Mesenteric fat pad (tissue), 1 donor: Measurements from ENCODE around the gene RAPGEF1. TPM values are rescaled to one million over a fixed set of nuclear protein-coding genes. Genes with fewer than 3 reads are reported as not detected.
"Not testable (repeated sequence)": the region's sequence is repeated elsewhere in the genome, so short reads cannot be mapped to it uniquely, and the experiment has no call there.

ENCODE experiments used
- DNase-seq: peaks from one replicate; pipeline ENCODE4 v3.0.0-alpha.2; 2020; ENCODE audit warnings: low spot score
- total RNA-seq: library from RNA; stranded (reverse); fragmentation: NEBNext Ultra II Directional; extraction: Animal tissue kit (Norgen Biotek cat#: 25700); gene quantifications from one replicate; pipeline ENCODE4 v1.2.1, GENCODE V29; 2021
- donor health status: DM: yes; HTN: yes; CAD: no.

Gene RAPGEF1
- total RNA-seq, 1 donor from 2014 or later: 106 TPM

DNA sequence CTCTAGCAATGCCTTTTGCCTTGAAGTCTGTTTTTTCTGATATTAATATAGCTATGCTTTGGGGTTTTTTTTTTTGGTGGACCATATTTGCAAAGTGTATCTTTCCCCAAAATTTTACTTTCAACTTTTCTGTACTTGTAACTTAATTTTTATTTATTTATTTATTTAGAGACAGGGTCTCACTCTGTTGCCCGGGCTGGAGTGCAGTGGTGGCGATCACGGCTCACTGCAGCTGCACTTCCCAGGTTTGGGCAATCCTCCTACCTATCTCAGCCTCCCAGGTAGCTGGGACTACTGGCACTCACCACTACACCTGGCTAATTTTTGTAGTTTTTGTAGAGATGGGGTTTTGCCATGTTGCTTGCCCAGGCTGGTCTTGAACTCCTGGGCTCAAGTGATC is 173.7 kb downstream of the RAPGEF1 start:
- no peak for DNase-seq

DNA sequence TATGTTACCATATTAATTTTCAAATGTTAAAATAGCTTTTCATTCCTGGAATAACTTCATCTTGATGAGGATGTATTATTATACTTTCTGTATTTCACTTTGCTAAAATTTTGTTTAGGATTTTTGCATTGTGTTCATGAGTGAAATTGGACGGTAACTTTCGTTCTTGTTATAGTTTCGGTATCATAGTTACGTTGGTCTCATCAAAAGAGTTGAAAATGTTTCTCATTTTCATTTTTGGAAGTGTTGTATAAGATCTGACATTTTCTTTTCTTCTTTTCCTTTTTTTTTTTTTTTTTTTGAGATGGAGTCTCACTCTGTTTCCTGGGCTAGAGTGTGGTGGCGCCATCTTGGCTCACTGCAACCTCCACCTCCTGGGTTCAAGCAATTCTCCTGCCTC is 174.5 kb downstream of the RAPGEF1 start:
- no peak for DNase-seq

DNA sequence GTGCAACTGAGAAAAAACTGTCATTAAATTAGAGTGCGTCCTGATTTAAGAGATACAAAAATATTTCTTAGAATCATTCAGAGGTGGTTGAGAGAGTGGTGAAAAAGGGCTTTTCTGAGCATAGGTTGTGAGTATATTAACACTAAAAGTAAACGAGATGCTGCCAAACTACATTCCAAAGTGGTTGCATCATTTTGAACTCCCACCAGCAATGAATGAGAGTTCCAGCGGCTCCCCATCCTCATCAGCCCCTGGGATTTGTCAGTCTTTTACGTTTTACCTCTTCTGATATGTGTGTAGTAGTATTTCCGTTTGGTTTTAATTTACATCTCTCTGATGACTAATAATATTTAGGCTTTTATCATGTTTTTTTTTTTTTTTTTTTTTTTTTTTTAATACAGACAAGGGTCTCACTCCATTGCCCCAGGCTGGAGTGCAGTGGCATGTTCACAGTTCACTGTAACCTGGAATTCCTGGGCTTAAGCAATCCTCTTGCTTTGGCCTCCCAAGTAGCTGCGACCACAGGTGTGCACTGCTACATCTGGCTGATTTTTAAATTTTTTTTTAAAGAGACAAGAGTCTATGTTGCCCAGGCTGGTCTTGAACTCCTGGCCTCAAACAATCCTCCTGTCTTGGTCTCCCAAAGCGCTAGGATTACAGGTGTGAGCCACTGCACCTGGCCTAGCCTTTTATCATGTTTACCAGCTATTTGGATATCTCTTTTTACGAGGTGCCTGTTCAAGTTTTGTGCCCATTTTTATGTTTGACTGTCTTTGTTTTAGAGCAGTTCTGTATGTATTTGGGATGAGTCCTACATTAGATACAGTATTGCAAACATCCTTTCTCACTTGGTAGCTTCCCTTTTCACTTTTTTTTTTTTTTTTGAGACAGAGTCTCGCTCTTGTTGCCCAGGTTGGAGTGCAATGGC is 177.6 kb downstream of the RAPGEF1 start:
- DNase-seq: no peak

DNA sequence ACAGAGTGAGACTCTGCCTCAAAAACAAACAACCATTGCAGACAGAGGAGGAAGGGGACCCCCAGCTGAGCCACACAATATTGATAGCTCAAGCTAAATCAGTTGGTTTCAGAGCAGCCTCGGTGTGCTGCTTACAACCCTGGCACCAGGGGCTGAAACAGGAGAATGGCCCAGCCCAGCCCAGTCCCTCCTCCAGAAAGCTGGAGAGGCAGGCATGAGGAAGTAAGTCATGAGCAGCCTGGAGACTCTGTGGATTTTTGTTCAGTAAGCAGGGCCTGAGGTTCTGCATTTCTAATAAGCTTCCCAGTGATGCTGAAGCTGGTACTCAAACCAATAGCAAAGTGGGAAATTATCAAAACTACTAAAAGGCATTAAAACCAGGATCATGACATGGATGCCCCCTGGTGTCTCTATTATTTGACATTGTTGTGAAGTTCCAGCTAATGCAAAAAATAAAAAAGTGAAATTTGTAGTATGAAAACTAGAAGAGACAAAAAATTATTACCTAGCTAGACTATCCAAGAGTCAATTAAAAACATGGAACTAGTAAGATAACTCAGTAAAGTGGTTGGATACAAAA is 180.4 kb downstream of the RAPGEF1 start:
- no peak for DNase-seq

DNA sequence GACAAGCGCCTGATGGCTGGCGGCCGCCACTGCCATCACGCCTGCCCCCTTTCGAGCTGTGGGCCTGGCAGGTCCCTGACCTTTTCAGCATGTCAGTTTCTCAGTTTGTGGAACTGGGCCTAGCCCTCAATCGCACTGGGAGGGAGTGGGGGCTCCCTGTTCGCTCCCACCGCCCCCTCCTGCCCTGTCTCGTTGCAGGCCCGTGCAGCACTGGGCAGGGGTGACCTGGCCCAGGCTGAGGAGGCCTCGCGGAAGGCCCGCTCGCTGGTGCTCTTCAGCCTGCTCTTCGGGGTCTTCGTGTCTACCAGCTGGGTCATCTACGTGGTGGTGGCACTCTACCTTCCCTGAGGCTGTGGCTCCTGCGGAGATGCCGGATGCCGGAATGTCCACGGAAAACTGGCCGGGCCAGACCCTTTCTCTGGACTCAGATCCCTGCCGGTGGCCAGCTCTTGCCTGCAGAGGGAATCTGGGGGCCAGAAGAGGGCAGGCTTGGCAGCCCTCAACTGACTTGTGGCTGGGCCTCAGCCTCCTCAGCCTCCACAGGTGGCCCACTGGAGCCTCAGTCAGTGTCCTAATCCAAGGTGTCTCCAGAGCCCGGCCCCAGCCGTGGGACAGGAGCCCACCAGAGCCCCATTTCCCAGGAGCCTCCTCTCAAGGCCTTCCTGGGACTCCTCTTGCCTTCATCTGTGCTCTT is 181.9 kb downstream of the RAPGEF1 start:
- no peak for DNase-seq

DNA sequence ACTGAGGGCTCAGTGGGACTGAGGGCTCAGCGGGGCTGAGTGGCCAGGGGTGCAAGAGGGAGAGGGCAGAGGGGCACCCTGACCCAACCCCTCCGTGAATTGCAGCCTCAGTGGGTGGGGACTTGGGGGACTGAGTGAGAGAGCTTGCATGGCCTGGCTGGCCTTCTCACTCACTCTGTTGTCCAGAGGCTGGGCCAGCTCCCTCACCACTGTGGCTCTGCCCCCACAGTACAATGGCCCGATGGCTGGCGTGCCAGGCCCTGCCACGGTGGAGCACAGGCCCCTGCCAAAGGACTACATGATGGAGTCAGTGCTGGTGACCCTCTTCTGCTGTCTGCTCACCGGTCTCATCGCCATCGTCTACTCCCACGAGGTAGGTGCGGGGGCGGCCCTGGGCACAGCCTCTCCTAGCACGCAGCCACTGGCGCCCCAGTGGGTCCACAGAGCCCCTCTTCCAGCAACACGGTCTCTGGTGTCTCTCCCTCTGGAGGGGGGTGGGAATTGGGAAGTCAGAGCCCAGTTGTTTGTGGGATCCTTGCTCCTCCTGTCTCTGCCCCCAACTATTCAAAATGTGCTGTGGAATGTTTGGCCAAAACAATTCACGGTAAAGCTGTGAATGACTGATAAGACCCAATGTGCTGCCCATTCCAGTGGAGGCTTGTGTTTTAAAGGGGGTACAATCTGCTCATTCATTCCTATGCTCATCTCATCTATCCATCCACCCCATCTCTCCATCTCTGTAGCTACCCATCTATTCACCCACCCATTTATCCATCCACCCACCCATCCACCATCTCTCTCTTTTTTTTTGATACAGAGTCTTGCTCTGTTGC is 183.8 kb downstream of the RAPGEF1 start:
- DNase-seq: no peak

DNA sequence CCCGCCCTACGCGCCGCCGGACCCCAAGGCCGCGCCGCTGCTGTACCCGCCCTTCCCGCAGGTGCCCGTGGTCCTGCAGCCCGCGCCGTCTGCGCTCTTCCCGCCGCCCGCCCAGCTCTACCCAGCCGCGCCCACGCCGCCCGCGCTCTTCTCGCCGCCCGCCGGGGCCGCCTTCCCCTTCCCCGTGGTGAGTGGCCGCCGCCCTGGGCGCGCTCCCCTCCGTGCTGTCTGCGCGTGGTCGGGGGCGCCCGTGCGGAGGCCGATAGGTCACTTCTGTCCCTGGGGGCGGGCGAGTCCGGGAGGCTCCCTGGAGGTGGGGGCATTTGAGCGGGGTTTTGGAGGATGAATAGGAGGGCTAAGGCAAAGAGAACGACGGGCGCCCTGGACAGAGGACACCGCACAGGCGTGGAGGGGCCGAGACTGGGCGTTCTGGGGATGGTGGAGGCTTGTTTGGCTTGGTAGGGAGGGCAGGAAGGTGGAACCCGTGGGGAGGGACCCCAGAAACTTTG is 185.0 kb downstream of the RAPGEF1 start:
- no peak for DNase-seq

DNA sequence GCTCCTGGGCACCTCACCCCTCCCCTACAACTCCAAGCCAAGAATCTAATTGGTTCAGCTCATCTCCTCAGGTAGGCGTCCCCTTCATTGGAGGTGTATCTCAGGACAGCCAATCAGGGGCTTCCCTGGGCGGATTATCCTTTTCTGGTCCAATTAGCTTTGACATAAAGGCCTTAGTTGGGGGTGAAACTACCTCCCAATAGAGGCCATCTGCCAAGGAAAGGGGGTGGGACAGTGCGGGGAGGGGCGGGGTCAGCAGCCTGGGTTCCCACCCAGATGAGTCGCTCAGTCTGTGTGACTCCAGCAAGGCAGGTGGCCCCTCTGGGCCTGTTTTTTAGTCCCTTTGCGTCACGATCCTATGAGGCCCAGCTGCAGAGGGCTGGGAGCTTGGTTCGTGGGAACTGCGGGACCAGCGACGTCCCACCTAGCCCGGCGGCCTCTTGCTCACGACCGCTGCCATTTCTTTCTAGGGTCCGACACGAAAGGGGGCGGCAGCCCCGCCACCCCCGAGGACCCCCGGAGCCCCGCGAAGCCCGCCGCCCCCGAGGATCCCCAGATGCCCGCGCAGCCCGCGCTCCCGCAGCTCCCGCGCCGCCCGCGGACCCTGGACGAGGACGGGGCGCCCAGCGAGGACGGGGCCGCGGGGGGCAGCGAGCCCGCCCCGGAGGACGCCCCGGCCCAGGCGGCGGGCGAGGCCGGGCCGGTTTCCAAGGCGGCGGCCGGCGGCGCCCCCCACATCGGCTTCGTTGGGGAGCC is 185.6 kb downstream of the RAPGEF1 start:
- no peak for DNase-seq

DNA sequence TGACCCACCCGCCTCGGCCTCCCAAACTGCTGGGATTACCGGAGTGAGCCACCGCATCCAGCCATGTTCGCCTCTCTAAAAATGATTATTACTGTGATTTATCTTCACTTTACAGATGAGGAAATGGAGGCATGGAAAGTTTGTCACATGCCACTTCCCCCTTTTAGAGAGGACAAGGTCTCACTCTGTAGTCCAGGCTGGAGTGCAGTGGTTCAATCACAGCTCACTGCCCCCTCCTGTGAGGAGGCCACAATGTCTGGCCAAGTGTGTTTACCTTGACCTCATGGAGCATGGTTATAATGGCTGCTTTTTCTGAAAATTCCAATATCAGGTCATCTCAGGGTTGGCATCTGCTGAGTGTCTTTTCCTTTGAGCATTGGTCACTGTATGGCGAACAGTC is 187.8 kb downstream of the RAPGEF1 start:
- DNase-seq: no peak

DNA sequence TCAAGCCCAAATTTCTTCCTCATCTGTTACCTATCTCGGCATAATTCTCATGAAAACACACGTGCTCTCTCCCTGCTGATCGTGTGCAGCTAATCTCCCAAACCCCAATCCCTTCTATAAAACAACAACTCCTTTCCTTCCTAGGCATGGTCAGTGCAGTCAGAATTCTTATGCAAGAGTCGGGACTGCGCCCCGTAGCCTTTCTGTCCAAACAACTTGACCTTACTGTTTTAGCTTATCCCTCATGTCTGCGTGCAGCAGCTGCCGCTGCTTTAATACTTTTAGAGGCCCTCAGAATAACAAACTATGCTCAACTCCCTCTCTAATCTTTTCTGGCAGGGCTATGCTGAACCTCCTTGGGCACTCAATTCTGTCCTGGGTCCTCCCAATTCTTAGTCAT is 189.4 kb downstream of the RAPGEF1 start:
- DNase-seq: not testable (repeated sequence)

DNA sequence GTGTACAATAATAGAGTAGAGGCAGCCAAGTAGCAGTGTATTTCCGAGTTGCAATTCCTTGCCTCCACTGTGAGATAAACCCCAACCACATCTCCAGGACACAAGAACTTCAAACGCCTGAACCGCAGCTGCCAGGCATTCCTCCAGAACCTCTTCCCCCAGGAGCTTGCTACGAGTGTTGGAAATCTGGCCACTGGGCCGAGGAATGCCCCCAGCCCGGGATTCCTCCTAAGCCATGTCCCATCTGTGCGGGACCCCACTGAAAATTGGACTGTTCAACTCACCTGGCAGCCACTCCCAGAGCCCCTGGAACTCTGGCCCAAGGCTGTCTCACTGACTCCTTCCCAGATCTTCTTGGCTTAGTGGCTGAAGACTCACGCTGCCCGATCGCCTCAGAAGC is 190.7 kb downstream of the RAPGEF1 start:
- DNase-seq: not testable (repeated sequence)

DNA sequence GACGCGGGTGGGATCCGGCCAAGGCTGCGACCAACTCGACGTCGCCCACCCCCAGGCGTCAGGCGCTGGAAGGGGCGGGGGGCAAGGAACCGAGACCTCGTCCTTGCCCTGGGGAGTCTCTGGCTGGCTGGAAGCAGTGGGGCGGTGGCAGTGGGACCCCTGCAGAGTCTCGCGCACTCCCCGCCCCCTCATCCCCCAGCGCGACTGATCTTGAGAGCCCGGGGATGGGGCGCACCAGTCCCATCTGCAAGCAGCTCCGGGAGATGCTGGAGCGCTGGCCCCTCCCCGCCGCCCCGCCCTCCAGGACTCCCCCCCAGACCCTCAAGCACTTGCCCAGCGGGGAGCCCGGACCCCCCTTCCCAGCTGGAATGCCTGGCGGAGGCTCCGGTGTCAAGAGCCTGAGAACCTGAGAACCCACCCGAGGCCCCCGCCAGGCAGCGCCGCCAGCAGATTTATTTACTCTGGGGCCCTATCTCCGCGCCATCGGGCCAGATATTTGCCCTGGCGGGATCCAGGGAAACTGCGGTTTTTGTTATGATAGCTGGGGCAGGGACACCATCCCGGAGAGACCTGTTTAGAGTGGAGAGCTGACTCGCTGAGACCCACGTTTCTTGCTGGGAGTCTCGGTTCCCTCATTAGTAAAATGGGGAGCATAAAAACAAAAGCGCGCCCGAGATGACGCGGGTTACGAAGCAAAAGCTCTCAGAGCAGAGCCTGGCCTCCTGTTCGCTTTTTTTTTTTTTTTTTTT is 193.4 kb downstream of the RAPGEF1 start:
- no peak for DNase-seq

DNA sequence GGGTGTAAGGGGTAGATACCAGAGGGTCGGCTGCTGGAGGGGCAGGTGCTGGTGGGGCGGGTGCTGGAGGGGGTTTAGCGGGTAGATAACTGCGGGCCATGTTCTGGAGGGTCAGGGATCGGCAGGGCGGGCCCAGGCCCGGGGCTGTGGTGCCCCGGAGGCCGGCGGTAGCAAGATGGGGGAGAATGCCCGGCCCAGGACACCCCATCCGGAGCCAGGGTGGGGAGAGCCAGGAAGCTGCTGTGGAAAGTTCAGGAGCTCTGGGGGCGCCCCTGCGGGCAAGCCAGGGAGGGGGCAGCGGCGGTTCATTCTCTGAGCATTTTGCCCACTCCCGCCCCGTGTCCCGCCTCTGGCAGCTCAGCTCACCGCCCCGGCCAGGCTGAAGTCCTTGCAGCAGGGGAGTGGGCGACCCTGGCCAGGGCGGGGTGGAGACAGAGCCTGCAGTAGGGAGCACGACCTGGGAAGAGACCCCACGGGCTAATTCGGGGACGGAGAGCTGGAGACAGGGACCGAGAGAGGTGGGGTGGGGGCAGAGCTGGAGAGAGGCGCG is 194.0 kb downstream of the RAPGEF1 start:
- no peak for DNase-seq

DNA sequence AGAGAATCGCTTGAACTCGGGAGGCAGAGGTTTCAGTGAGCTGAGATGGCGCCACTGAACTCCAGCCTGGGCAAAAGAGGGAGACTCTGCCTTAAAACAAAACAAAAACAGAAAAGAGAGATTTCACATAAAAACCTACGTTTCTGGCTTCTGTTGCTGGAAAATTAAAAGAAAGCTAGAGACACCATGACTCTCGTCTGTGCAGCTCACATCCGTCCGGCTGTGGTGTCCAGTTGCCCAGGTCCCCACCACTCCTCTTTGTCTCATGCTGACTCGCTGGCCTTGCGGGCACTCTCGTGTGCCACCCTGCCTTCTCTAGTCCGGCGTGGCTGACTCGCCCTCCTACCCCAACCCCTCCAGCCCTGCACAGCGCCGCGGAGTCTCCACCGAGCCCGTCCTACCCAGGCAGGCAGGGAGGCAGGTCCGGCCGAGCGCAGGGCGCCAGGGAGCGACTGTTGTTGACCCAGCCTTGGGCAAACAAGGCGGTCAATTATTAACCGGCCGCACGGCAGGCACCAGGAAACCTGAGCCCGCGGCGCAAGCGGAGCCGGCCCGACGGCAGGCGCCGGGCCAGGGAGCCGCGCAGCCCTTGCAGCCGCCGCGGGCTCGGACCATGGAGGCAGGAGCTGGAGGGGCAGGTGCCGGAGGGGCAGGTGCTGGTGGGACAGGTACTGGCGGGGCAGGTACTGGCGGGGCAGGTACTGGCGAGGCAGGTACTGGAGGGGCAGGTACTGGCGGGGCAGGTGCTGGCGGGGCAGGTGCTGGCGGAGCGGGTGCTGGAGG is 194.7 kb downstream of the RAPGEF1 start, which contains the start of gene PRRT1B:
PRRT1B (plus strand) TSS at position 521 of the 783 bp plus-strand sequence; CDS start at position 614, 93 bp downstream.
- DNase-seq: no peak

DNA sequence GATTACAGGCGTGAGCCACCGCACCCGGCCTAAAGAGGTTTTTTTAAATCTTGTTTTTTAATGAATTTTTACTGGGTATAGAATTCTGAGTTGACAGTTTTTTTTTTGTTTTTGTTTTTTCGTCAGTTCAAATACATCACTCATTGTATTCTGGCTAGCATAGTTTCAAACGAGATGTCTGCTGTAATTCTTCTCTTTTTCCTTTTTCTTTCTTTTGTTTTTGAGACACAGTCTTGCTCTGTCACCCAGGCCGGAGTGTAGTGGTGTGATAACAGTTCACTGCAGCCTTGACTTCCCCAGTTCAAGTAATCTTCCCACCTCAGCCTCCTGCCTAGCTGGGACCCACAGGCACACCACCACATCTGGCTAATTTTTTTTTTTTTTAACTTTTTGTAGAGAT is 196.7 kb downstream of the RAPGEF1 start:
- DNase-seq: no peak

DNA sequence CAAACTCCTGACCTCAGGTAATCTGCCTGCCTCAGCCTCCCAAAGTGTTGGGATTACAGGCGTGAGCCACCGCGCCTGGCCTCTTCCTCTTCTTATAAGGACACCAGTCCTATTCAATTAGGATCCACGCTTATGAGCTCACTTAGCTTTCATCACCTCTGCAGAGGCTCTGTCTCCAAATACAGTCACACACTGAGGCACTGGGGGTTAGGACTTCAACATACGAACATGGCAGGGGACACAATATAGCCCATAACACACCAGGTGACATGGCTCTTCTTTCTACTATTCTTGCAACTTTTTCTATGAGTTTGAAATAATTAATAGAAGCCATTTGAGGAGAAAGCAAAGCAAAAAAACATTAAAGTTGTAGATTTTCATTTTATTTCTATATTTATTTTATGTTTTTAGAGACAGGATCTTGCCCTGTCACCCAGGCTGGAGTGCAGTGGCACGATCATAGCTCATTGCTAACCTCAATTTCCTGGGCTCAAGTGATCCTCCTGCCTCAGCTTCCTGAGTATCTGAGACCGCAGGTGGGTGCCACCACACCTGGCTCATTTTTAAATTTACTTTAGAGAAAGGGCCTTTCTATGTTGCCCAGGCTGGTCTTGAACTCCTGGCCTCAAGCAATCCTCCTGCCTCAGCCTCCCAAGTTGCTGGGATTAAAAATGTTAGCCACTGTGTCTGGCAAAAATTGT is 200.5 kb downstream of the RAPGEF1 start:
- DNase-seq: no peak

DNA sequence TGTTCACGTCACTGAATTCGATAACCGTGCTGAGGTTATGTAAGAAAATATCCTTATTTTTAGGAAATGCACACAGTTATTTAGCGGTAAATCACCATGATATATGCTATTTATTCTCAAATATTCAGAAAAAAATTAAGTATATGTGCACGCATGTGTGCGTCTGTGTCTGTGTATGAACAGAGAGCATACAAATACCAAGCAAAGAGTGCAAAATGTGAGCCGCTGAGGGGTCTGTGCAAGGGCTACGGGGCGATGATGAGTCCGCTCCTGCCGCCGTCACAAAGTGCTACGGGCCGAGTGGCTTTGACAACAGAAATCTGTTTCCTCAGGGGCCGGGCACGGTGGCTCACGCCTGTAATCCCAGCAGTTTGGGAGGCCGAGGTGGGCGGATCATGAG is 201.9 kb downstream of the RAPGEF1 start:
- DNase-seq: no peak
